Right hindlimb (tissue), 1 donor: ENCODE data around the gene FOXB2.

Source experiments
- DNase-seq: peaks from one replicate; pipeline ENCODE4 v3.0.0-alpha.2; 2018

The FOXB2 gene

GRCh38 chr9:77066388-77066787, 46.9 kb downstream of the FOXB2 start:
- no peak for DNase-seq
